Duodenal mucosa (tissue), 2 donors: Measurements from ENCODE around the gene PDCD1LG2.

Experiments
- H3K27ac ChIP-seq: one replicate; pipeline ENCODE4 v1.7.0; 2013; ENCODE audit warnings: low read depth, low read length
- H3K27me3 ChIP-seq, 2 donors: one replicate each; pipeline ENCODE4 v1.7.0; 2013; ENCODE audit warnings: low read length in 2 of 2, control low read depth in 1 of 2; ENCODE audit not compliant: insufficient read depth in 2 of 2, control insufficient read depth in 1 of 2
- H3K36me3 ChIP-seq, 2 donors: one replicate each; pipeline ENCODE4 v1.7.0; 2013; ENCODE audit warnings: low read length in 2 of 2, control low read depth in 1 of 2; ENCODE audit not compliant: insufficient read depth in 2 of 2, control insufficient read depth in 1 of 2
- H3K4me1 ChIP-seq, 2 donors: one replicate each; pipeline ENCODE4 v1.7.0; 2013; ENCODE audit warnings: low read length in 2 of 2, control low read depth in 1 of 2; ENCODE audit not compliant: insufficient read depth in 2 of 2, control insufficient read depth in 1 of 2
- H3K4me3 ChIP-seq, 2 donors: one replicate each; pipeline ENCODE4 v1.7.0; 2013; ENCODE audit warnings: low read length in 2 of 2, low read depth in 1 of 2
- H3K9ac ChIP-seq, 2 donors: one replicate each; pipeline ENCODE4 v1.7.0; 2013; ENCODE audit warnings: low read length in 2 of 2, low read depth in 1 of 2
- H3K9me3 ChIP-seq, 2 donors: one replicate each; pipeline ENCODE4 v1.7.0; 2013; ENCODE audit warnings: low read length in 2 of 2, control low read depth in 1 of 2; ENCODE audit not compliant: control insufficient read depth in 1 of 2

The PDCD1LG2 gene

GRCh38 chr9:5531101-5531882, 21.0 kb downstream of the PDCD1LG2 start:
- H3K4me3 ChIP-seq = no peak overlapping the region
- H3K27ac ChIP-seq = no peak overlapping the region
- H3K9me3 ChIP-seq = no peaks in the 10 kb centered on the region
- H3K4me1 ChIP-seq = peaks cover 0 to 5% of the 10 kb centered on the region in 2 donors
- no peak overlapping the region for H3K9ac ChIP-seq
- H3K36me3 ChIP-seq = no peaks in the 10 kb centered on the region
- no peaks in the 10 kb centered on the region for H3K27me3 ChIP-seq

GRCh38 chr9:5532306-5532705, 22.0 kb downstream of the PDCD1LG2 start:
- Histone ChIP-seq H3K9ac (no peak overlapping the region), H3K27me3 (no peaks in the 10 kb centered on the region), H3K4me1 (peaks cover 0 to 5% of the 10 kb centered on the region in 2 donors), H3K4me3 (no peak overlapping the region), H3K36me3 (no peaks in the 10 kb centered on the region), H3K27ac (no peak overlapping the region), H3K9me3 (no peaks in the 10 kb centered on the region)

- H3K27me3 ChIP-seq = no peaks in the 10 kb centered on the region
- H3K9me3 ChIP-seq = no peaks in the 10 kb centered on the region
- H3K4me1 ChIP-seq = peaks cover 0 to 5% of the 10 kb centered on the region in 2 donors
- no peak overlapping the region for H3K4me3 ChIP-seq
- no peak overlapping the region for H3K27ac ChIP-seq
- no peak overlapping the region for H3K9ac ChIP-seq
- H3K36me3 ChIP-seq = no peaks in the 10 kb centered on the region
These were observed 22.5 kb downstream of the PDCD1LG2 start for GRCh38 chr9:5532790-5533189.

- H3K9me3 ChIP-seq = no peaks in the 10 kb centered on the region
- no peak overlapping the region for H3K27ac ChIP-seq
- H3K27me3 ChIP-seq = no peaks in the 10 kb centered on the region
- no peak overlapping the region for H3K4me3 ChIP-seq
- no peaks in the 10 kb centered on the region for H3K36me3 ChIP-seq
- H3K9ac ChIP-seq = no peak overlapping the region
- no peaks in the 10 kb centered on the region for H3K4me1 ChIP-seq
These were observed 26.4 kb downstream of the PDCD1LG2 start for GRCh38 chr9:5536684-5537083.

GRCh38 chr9:5543875-5544702, 33.8 kb downstream of the PDCD1LG2 start:
- no peaks in the 10 kb centered on the region for H3K36me3 ChIP-seq
- no peak overlapping the region for H3K9ac ChIP-seq
- H3K4me1 ChIP-seq = no peaks in the 10 kb centered on the region
- H3K9me3 ChIP-seq = no peaks in the 10 kb centered on the region
- no peak overlapping the region for H3K27ac ChIP-seq
- H3K27me3 ChIP-seq = no peaks in the 10 kb centered on the region
- H3K4me3 ChIP-seq = no peak overlapping the region

- H3K9ac ChIP-seq = no peak overlapping the region
- no peaks in the 10 kb centered on the region for H3K27me3 ChIP-seq
- H3K36me3 ChIP-seq = no peaks in the 10 kb centered on the region
- no peaks in the 10 kb centered on the region for H3K9me3 ChIP-seq
- no peaks in the 10 kb centered on the region for H3K4me1 ChIP-seq
- no peak overlapping the region for H3K4me3 ChIP-seq
- no peak overlapping the region for H3K27ac ChIP-seq
These were observed 39.6 kb downstream of the PDCD1LG2 start for GRCh38 chr9:5549658-5550650.

GRCh38 chr9:5551368-5552150, 41.2 kb downstream of the PDCD1LG2 start:
- no peak overlapping the region for H3K9ac ChIP-seq
- H3K4me3 ChIP-seq = no peak overlapping the region
- no peaks in the 10 kb centered on the region for H3K36me3 ChIP-seq
- no peaks in the 10 kb centered on the region for H3K9me3 ChIP-seq
- H3K27me3 ChIP-seq = no peaks in the 10 kb centered on the region
- H3K27ac ChIP-seq = no peak overlapping the region
- no peaks in the 10 kb centered on the region for H3K4me1 ChIP-seq

GRCh38 chr9:5552301-5552700, 42.0 kb downstream of the PDCD1LG2 start:
- no peak overlapping the region for H3K9ac ChIP-seq
- H3K27ac ChIP-seq = no peak overlapping the region
- H3K9me3 ChIP-seq = no peaks in the 10 kb centered on the region
- H3K36me3 ChIP-seq = no peaks in the 10 kb centered on the region
- H3K4me1 ChIP-seq = no peaks in the 10 kb centered on the region
- H3K27me3 ChIP-seq = no peaks in the 10 kb centered on the region
- H3K4me3 ChIP-seq = no peak overlapping the region

DNA sequence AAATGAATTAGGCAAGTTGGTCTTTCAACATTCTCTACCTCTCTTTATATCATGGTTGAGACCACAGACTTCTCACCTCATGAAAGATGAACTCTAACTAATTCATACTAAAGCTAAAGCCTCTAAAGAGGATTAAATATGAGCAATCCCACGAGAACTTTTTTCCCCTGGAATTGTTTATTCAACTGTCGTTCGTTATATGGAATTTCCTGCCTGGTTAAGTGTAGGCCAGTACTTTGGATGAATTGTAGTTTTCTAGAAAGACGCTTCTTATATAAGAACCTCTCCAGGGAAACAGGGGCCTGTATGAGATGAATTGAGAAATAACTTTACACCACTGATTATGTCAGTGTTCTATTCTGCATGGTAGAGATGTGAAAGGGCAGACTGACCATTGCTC, 42.9 kb downstream of the PDCD1LG2 start:
- Histone ChIP-seq H3K27ac (no peak overlapping the region), H3K27me3 (no peaks in the 10 kb centered on the region), H3K9me3 (no peaks in the 10 kb centered on the region), H3K4me1 (no peaks in the 10 kb centered on the region), H3K4me3 (no peak overlapping the region), H3K36me3 (no peaks in the 10 kb centered on the region), H3K9ac (no peak overlapping the region)
